T1000 (cell line): ENCODE measurements around the gene RTN4RL1.

Source experiments
- DNase-seq: peaks from one replicate; lab custom pipeline; 2025; ENCODE audit warnings: mixed read lengths; lab: John Stamatoyannopoulos, UW

Gene RTN4RL1

DNA sequence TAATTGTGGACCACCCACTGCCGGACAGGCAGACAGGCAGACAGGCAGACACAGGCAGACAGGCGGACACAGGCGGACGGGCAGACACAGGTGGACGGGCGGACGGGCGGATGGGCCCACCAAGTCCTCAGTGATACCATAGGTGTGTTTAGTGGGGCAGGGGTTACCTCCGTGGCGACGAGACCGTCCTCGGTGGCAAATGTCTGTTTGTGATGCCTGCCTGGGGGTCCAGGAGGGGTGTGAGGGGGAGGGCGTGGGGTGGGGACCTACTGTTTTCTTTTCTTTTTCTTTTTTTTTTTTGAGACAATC is 76.7 kb downstream of the RTN4RL1 start:
- DNase-seq: no peak

DNA sequence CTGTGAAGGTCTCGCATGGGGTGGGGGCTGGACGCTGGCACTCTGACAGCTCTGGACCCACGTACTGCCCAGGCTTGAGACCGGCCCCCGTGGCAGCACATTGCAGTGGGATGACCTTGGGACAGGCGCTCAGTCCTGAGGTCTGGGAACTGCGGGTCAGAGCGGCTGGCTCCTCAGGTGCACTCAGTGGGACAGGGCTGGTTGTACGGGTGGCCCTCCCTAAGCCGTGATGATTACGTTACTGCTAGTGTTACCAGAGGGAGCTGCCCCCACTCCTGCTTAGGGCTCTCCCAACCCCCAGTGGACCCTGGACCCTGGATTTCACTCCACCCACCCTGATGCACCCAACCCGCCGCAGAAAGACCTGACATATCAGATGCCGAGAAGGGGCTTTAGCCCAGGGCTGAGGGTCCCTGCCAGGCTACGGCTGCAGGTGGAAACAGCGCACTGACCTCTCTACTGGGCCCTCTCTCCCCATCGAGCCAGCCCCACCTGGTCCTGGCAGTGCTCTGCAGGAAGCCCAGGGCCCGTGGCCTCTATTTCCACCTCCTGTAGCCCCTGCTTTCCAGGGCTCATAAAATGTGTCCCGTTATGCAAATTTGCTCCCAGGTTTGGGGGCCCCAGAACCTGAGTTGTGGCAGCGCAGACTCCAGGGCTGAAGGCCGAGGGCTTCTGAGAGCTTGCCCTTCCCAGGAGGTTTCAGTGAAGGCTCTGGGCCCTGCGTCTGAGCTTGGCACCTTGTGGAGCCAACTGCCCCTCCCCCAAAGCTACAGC is 77.2 kb downstream of the RTN4RL1 start:
- DNase-seq: no peak

DNA sequence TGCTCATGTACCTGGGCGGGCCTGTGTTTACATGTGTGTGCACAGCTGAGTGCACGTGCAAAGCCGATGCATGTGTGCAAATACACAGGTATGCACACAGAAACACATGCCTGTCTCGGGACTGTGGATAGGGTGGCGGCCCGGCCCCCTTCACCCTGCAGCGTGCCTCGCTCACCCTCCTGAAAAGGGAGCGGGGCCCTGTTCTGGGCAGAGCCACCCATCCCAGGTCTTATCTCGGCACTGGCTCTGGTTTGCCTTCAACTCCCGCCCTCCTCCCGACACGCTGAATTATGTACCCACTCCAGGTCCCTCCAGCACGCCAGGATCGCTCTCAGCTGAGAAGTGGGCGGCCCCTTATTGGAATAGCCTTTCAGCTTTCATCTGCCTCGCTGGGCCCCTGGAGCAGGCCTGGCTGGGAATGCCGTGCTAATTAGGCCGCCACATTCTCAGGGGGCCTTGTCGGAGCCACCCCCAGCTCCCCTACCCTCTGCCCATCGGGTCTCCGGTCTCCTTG is 77.8 kb downstream of the RTN4RL1 start:
- no peak for DNase-seq

DNA sequence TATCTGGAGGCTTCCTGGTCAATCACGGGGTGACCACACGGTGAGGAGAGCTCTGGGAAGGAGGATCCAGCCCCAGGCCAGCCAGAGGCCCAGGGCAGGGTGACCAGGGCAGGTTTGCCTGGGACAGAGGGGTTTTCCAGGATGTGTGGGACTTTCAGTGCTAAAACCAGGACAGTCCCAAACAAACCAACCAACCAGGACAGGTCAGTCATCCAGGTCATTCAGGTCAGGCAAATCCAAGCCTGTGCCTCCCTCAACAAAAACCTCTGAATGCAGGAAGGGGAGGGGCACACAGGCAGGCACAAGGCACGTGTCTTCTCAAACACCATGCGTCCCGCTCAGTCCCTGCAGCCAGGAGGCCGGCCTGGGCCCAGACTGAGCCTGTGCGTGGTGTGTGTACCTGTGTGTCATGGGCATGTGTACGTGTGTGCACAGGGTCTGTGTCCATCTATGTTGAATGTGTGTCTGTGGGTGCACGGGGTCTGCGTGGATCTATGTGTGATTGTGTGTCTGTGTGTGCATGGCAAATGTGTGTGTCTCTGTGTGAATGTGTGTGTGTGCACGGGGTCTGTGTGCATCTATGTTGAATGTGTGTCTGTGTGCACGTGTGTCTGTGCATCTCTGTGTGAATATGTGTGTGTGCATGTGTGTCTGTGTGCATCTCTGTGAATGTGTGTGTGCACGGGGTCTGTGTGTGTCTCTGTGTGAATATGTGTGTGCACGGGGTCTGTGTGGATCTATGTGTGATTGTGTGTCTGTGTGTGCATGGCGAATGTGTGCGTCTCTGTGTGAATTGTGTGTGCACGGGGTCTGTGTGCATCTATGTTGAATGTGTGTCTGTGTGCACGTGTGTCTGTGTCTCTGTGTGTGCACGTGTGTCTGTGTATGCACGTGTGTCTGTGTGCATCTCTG is 78.9 kb downstream of the RTN4RL1 start:
- no peak for DNase-seq

DNA sequence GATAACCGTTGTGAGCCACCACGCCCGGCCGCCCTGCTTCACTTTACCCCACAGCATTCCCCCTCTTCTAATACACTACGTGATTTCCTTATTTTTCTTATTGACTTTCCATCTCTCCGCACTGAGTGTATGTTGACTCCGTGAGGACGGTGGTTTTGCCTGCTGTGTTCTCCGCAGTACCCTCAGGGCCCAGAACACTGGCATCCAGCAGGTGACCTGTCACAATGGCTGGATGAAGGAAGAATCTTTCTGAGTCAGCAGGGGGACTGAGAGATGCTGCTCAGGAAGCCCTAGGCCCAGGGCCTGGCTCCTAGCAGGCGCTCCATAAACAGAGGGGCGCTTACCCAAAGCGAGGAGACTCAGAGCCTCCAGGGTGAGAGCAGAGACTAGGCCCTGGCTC is 79.5 kb downstream of the RTN4RL1 start:
- no peak for DNase-seq

DNA sequence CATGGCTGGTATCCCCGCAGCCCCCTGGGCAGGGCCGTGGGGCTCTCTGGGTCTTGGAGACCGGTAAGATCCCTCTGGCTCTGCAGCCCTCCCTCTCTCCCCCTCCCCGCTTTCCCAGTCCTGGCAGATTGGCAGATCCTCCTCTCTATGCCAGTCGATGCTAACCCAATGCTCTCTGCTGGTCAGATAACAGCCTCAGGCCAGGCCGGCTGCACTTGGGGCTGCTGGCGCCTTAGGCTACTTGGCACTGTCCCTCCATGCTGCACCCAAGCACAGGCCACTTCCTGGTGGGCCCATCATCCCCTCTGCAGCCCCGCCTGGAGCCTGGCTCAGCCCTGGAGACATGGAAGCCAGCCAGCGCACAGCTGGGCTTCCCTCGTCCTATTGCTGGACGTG is 81.7 kb downstream of the RTN4RL1 start:
- no peak for DNase-seq

DNA sequence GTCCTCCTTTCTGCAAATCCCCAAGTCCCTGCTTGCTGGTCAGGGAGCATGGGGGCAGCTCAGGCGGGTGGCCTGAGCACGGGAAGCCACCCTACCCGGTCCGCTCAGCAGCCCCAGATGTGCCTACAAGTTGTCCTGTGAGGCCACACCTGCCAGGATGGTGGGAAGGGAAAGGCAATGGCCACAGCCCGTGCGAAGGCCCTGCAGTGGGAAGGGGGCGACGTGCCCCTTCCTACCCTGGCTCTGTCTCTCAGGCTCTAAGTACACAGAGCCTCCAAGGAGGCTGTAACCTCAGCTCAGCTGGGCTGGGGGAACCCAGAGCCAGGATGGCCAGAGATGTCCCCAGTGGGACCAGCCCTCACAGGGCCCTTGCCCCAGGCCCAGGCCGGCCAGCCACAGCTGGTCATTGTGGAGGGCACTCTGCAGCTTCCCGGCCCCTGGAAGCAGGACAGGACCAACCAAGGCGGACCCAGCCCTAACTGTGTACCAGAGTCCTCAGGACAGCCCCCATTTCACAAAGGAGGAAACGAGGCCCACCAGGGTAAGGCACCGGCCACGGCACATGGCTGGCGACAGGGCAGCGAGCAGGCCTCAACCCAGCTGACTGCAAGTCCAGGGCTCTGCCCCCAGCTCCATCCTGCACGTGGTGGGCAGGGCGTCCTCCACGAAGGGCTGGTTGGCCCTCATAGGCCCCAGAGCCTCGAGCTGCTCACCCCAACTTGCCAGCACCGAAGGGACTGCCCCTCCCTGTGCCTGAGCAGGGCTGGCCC is 82.3 kb downstream of the RTN4RL1 start:
- DNase-seq: no peak

DNA sequence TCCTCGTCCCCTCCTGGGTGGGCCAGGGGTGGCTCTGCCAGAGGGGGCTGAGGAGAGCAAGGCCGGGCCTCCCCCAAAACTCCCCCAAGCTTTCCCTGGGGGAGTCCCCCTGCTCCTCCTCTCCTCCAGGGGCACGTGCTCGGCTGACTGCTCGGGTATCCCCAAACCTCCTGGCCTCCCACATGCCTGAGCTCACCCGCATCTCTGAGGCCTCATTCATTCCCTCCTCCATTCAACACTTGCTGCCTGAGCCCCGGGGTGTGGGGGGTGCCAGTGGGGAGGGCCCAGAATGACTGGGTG is 83.1 kb downstream of the RTN4RL1 start:
- no peak for DNase-seq

DNA sequence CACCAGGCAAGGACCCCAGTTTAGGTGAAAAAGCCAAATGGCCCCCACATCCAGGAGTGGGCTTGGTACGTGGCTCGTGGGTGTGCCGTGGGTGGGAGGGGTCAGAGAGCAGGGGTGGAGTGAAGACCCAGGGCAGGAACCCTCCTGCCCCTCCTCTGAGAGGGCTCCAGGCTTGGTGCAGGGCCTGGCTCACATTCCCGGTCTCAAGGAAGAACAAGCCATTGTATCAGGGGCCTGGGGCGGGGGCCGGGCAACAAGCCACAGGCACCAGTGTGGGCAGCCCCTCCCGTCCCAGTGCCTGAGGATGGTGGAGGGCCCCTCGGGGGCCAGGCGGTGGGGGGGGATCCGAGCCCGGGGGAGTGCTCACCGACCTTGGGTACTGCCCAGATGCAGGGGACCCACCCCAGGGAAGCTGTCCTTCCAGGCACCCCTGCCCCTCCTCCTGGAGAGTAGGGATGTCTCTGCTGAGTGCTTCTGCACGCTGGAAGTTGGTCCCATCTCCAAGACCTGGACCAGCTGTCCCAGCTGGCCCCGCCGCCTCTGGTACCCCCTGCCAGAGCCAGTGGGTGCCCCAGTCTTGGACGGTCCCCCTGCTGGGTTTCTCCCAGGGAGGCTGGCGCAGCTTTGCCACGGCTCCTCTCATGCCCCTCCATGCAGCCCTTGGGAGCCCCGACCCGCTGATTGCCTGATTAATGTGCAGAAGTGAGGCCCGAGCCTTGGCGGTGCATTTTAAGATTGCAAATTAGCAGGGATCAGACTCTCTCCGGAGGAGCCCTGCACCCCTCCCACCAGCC is 83.7 kb downstream of the RTN4RL1 start:
- DNase-seq: no peak

DNA sequence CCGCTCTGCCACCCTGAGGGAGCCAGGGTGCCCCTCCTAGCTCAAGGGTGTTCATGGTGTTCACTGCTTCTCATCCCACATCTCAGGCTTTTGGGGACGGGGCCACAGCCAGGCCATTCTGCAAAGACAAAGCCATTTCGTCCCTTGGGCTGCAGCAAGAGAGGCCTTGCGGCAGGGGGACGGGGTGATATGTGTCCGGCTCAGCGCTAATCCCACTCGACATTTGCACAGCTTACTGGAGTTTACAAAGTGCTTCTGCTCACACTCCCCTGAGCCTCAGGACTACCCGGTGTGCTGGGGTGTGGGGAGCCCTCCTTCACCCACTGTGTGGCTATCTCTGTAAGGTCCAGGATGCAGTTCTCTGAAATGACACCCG is 84.3 kb downstream of the RTN4RL1 start:
- DNase-seq: no peak

DNA sequence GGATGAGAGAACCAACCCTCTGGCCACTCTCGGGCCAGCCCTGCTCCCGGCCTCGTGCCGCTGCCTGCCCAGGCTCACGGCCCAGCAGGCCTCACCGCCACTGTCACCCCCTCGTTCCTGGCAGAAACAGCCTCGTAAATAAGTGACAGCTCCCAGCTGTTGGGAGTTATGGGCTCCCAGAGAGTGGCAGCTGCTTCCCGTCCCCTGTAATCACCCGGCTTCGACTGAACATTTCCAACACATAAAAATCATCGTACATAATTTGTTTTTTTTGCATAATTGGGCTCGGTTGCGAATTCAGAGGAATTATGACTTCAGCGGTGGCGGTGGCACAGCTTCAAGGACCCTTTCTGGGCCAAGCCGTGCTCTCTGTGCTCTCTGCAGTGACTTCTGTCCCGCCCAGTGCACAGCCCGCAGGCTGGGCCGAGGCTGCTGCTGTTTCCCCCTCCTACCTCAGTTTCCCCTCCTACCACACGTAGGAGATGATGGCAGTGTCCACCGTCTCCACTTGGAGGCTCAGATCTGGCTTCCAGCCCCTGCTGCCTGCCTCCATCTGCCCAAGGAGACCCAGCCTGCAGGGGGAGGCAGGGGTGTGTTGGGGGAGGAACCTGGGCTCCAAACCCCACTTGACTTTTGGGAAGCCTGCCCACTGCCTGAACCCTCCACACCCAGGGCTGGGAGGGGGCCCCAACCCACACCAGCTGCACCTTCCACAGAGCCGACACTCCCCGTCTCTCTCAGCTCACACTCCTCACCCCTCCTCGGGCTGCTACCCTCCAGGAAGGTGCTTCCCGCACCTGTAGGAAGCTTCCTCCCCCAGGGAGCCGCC is 84.9 kb downstream of the RTN4RL1 start:
- no peak for DNase-seq

DNA sequence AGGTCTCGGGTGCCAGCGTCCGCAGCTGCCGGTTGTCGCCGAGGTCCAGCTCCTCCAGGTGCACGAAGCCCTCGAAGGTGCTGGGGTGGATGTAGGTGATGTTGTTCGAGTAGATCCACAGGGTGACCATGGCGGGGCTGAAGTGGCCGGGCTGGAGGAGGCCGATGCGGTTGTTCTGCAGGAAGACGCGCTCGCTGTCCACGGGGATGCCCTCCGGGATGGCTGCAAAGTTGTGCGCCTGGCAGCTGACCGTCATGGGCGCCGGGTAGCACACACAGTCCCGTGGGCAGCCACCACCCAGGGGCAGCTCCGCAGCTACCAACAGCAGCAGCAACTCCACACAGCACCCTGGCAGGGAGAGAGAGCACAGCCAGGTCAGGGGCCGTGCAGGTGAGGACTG is 87.7 kb downstream of the RTN4RL1 start:
- no peak for DNase-seq

DNA sequence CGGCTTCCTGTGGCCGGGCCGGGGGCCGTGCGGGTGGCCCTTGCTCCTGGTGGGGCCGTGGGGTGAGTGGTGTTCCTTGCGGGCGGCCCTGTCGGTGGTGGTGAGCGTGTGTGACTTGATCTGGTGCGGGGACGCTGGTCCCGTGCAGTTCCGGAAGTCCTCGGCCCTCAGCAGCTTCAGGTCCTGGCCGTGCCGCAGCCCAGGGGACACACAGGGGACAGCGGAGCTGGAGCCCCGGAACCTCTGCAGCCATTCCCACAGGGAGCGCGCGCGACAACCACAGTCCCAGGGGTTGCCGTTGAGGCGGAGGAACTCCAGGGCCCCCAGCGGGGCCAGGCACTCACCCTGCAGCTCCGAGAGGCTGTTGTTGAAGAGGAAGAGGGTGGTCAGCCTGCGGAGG is 88.4 kb downstream of the RTN4RL1 start:
- no peak for DNase-seq

DNA sequence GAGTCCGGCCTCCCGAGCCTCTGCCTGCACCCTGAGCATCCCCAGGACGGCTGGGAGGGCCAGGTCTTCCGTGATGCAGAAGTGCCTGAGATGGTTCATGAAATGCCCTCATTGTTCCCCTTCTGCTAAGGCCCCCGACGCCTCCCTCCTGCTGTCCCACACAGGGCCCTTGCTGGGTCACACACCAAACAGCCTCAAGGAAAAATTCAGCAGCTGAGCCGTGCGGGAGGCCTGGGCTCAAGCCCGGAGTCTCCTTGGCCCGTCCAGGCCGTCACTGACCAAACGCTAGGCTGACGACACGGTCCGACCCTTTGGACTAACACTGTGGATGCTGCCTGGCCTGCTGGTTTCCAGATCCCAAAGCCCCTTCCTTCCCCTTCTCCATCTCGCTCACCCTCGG is 90.2 kb downstream of the RTN4RL1 start:
- no peak for DNase-seq

DNA sequence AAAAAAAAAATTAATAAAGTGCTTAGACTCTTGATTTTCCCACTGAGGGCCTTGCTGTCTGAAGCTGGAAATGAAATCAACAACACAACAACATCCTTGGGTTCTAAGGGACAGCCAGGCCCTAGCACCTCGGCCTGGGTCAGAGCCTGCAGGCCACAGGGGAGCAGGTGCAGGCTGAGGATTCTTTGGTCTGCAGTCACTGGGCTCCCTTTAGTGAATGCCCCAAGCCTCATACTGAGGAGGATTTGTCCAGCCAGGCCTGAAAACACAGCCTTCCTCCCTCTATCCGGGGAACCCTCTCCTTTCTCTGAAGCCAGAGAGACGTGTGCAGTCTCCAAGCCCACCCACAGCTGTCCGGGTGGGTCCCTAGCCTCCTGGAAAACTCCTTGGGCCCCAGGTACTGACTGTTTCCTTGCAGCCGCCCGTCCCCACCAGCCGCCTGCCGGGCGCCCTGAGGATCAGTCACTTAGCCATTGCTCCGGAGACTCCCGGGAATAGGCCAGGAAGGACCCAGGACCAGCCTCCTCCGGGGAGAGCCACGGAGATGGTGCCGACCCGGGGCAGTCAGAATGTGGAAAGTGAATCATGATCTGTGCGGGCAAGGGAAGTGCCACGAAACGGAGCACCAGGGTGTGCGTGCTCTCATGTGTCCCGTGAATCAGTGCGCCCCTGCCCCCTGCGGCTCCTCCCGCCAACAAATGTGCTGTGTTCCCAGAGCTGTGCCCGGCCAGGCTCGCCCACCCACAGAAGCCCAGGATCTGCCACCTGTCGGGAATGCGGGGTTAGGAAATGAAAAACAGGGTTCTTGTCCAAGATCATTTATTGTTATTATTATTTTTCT is 91.0 kb downstream of the RTN4RL1 start:
- DNase-seq: no peak

DNA sequence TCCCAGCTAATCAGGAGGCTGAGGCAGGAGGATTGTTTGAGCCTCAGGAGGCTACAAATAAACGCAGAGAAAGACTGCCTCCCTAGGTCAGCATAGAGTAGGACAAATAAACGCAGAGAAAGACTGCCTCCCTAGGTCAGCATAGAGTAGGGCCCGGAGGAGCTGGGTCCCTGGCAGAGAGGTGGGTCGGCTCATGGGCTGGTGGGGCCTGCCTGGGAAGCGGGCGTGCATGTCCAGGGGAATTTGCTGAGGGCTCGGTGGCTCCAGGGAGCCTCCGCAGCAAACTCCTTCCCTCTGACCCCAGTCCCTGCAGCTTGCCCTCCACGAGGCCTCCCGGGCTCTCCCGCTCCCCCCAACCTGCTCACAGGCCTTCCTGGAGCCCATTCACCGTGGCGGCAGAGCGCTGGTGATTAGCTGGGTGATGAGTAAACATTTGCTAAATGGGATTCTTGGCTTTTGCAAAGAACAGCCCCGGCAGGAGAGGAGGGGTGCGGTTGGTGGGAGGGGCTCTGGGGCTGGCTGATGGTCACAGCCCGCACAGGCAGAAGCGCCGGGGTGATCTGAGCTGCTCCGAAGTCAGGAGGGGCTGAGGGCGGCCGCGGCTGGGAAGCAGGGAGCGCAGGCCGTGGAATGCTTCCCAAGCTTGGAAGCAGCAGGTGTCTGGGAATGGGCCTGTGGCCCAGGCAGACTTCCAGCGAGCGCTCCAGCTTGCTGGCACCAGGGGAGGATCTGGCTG is 93.1 kb downstream of the RTN4RL1 start:
- no peak for DNase-seq

DNA sequence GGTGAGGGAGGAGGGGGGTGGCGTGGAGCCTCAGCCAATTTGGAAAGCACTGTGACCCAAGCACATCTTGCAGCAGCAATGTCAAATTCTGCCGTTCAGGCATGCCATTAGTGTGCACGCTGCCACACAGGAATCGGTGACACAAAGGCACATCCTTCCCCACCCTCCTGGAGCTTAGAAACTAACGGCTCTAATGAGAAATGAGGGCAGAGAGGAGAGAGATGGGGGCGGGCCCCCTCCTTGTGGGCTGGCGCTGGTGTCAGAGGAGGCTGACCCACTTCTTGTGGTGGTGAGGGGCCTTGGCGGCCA is 94.8 kb downstream of the RTN4RL1 start:
- DNase-seq: no peak

DNA sequence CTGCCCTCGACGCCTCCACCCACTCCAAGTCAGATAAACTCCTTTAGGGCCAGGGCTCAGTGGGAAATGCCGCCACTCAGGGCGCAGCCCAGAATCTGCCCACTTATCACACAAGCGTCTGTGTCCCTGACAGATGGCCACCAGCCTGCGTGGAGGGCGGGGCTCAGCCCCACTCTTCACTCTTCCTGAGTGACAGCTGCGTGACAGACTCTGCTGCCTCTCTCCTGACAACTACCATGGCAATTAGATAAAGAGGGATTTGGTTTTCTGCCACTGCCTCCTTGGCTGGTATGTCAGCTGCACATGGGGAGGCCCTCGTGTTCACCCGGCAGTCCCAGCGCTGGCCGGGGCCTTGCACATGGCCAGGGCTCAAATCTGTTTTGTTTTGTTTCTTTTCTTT is 96.2 kb downstream of the RTN4RL1 start:
- DNase-seq: no peak

DNA sequence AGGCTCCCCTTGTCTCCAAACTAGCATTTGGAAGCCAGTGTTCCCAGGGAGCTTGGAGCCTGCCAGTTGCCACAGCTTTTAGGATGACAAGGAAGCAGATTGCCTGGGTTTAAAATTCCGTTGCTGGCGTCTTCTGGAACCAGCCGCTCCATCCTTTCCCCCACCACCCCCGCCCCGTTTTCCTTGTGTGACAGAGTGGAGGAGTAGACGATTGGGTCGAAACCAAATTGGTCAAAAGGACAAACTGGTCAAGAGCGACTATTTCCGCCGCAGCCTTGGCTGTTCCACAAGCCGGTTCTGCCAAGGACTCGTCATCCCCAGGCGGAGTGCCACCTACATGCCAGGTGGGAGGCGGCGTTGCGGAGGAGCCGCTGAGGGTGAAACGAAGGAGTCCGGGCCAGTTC is 104.2 kb downstream of the RTN4RL1 start:
- DNase-seq: no peak

DNA sequence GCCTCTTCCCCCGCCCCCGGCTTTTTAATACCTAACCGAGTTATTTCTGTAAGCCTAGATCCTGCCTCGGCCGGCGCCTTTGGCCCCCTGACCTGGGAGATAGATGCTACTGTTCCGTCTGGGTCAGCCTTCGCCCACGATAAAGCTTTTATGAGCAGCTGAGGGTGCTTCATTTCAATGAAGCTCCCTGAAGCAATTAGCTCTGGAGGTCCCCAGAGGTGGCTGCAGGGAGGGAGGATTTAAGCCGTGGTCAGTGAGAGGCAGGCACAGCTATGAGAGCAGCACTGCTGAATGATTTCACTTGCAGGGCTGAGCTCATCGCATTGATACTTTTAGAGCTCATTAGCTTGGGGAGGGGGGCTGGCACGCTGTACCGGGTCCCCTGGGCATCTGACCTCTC is 105.9 kb downstream of the RTN4RL1 start:
- no peak for DNase-seq
